ENCODE results near the gene SLC35B4.

SLC35B4 gene

GRCh38 chr7:134289423-134289822 lies 27.3 kb downstream of the SLC35B4 start:
- DNase-seq, result no peak

- no peak for DNase-seq
Measured at GRCh38 chr7:134287916-134288659, 28.6 kb downstream of the SLC35B4 start.

- no peak for DNase-seq
Measured at GRCh38 chr7:134284952-134285351, 31.8 kb downstream of the SLC35B4 start.

- no peak for DNase-seq
Measured at GRCh38 chr7:134284011-134284410, 32.7 kb downstream of the SLC35B4 start.

- DNase-seq, result no peak
Measured at GRCh38 chr7:134280508-134280907, 36.2 kb downstream of the SLC35B4 start.

- DNase-seq, result no peak
Measured at GRCh38 chr7:134279898-134280297, 36.8 kb downstream of the SLC35B4 start.

- DNase-seq, result no peak
Measured at GRCh38 chr7:134279336-134279735, 37.4 kb downstream of the SLC35B4 start.

- DNase-seq, result no peak
Measured at GRCh38 chr7:134278502-134279153, 38.1 kb downstream of the SLC35B4 start.

- DNase-seq, result no peak
Measured at GRCh38 chr7:134276951-134277350, 39.8 kb downstream of the SLC35B4 start.

GRCh38 chr7:134262322-134262721 lies 54.4 kb downstream of the SLC35B4 start:
- DNase-seq, result no peak

GRCh38 chr7:134255814-134256213 lies 60.9 kb downstream of the SLC35B4 start:
- no peak for DNase-seq

GRCh38 chr7:134254311-134254710 lies 62.4 kb downstream of the SLC35B4 start:
- DNase-seq, result no peak

- DNase-seq, result no peak
Measured at GRCh38 chr7:134248196-134248595, 68.5 kb downstream of the SLC35B4 start.

- DNase-seq, result no peak
Measured at GRCh38 chr7:134246761-134247160, 70.0 kb downstream of the SLC35B4 start.

GRCh38 chr7:134246347-134246746 lies 70.4 kb downstream of the SLC35B4 start:
- no peak for DNase-seq

GRCh38 chr7:134245253-134245652 lies 71.5 kb downstream of the SLC35B4 start:
- no peak for DNase-seq
